A549 (cell line): ENCODE results near the gene CDC14C.

ENCODE experiments used
- CTCF ChIP-seq: fragments of >200 bp; sonication (Bioruptor Twin); formaldehyde crosslinking; IDR thresholded peaks from 3 replicates; pipeline ENCODE4 v1.5.1; 2016
- EP300 ChIP-seq, 2 experiments: fragments of >200 bp; sonication (Bioruptor Twin); formaldehyde crosslinking; IDR thresholded peaks; 2 replicates in 1 of 2; 3 replicates in 1 of 2; pipeline ENCODE4 v1.6.1; 2016 to 2017
- JUNB ChIP-seq: fragments of >200 bp; sonication (Bioruptor Twin); formaldehyde crosslinking; IDR thresholded peaks from 2 replicates; pipeline ENCODE4 v1.6.1; 2016
- MAFK ChIP-seq: fragments of 450-650 bp; IDR thresholded peaks from 2 replicates; pipeline ENCODE4 v1.6.1; 2014; ENCODE audit not compliant: partially characterized antibody
- MAX ChIP-seq: IDR thresholded peaks from 2 replicates; pipeline ENCODE4 v1.6.1; 2012
- NFE2L2 ChIP-seq: fragments of 150-350 bp; conservative IDR thresholded peaks from 2 replicates; pipeline ENCODE4 v1.6.1; 2014; ENCODE audit warnings: low read length
- POLR2A ChIP-seq: IDR thresholded peaks from 2 replicates; pipeline ENCODE4 v1.6.1; 2012; ENCODE audit warnings: mild to moderate bottlenecking, low read length
- RCOR1 ChIP-seq: fragments of 150-350 bp; IDR thresholded peaks from 2 replicates; pipeline ENCODE4 v1.6.1; 2014; ENCODE audit warnings: antibody characterized with exemption, low read length, low read depth
- REST ChIP-seq: fragments of 200-600 bp; sonication (generic); IDR thresholded peaks from 2 replicates; pipeline ENCODE4 v1.6.1; 2016; ENCODE audit warnings: antibody characterized with exemption, mild to moderate bottlenecking, moderate library complexity
- RFX5 ChIP-seq: fragments of 450-650 bp; IDR thresholded peaks from 2 replicates; pipeline ENCODE4 v1.7.1; 2014; ENCODE audit warnings: antibody characterized with exemption, mild to moderate bottlenecking, moderate library complexity
- SMC3 ChIP-seq: fragments of >200 bp; sonication (Bioruptor Twin); formaldehyde crosslinking; IDR thresholded peaks from 3 replicates; pipeline ENCODE4 v1.6.1; 2018; ENCODE audit warnings: inconsistent platforms
- ZC3H11A ChIP-seq: fragments of 450-650 bp; IDR thresholded peaks from 2 replicates; pipeline ENCODE4 v1.6.1; 2014; ENCODE audit warnings: antibody characterized with exemption, mild to moderate bottlenecking

GRCh38 chr7:48959676-48960075, 35.3 kb downstream of the CDC14C start:
- no peak for TF ChIP-seq SMC3
- no peak for TF ChIP-seq CTCF
- TF ChIP-seq POLR2A = no peak
- TF ChIP-seq MAFK = no peak
- TF ChIP-seq MAX = no peak
- TF ChIP-seq JUNB = no peak
- no peak for TF ChIP-seq NFE2L2
- no peak for TF ChIP-seq RFX5
- TF ChIP-seq REST = no peak
- no peak for TF ChIP-seq EP300 (IDR thresholded peaks at IDR 0.05)
- TF ChIP-seq RCOR1 = no peak
- TF ChIP-seq ZC3H11A = no peak
